D341Med (cell line): ENCODE data around the gene NRP1.
"Not testable (repeated sequence)": the region's sequence is repeated elsewhere in the genome, so short reads cannot be mapped to it uniquely, and the experiment has no call there.

Source experiments
- DNase-seq: peaks from one replicate; pipeline ENCODE4 v3.0.0; 2012; ENCODE audit warnings: low spot score

The NRP1 gene

DNA sequence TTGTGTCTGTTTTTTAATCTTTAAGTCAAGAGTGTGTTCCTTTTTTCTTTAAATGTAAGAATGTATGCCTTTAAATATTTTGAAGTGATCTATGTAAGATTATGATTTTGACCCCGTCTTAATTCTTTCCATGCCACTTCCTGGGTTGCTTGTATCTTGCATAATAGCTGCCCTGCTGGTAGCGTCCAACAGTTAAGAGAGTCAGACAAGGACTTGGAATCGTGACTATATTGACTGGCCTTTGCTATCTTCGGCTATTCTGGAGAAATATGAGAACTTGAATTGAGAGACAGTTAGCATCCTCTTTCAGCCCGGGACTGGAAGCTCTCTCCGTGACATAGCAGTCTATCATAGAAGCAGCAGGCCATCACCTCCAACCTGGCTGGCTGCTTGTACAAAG, 13.0 kb downstream of the NRP1 start:
- DNase-seq = no peak

GRCh38 chr10:33320288-33320687, 14.2 kb downstream of the NRP1 start:
- DNase-seq = no peak

DNA sequence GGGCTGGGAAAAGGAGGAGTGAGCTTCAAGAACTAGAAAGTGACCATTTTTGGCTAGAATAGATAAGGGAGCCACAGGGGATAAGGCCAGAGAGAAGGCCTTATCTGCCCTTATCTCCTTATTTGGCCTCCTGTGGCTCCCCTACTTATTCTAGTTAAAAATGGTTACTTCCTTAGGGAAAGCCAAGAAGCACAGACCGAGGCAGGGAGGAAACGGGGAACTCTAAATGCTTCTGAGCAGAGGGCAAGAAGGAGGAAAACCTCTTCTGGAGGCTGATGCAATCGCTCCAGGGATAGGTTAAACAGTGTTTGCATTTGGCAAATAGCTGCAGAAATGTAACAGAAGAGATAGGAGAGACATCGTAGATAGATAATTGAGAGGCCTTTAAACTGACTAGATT, 18.6 kb downstream of the NRP1 start:
- no peak for DNase-seq

DNA sequence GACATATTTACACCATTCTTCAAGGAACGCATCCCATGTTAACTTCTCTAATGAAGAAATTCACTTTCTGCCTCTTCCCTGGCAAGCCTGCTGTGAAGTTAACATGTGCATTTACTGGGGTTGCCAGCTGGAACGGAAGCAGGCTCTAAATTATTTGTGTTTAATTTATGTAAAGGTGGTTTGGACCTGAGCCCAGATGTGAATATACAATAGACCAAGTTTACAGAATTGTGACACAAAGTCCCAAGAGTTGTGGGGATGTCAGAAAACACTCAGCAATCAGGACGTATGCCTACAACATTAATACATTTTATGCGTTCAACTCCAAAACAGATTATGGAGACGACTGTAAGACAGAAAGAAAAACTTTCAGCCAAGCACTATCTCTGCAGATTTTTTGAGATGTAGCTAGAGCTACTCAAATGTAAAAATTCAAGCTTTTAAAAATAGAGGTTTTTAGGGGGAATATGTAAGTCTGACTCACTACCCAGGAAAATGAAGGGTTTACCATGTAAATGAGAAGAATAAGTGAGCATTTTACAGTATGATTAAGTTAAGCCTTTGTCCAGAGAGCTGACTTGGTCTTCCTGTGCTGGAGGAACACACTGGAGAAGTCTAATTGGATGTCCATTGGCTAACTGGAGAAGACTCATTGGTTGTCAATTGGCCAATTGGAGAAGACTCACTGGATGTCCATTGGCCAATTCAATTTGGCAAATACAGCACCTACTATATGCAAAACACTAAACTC, 19.5 kb downstream of the NRP1 start:
- no peak for DNase-seq

- no peak for DNase-seq
Observed at GRCh38 chr10:33311640-33312039, 22.8 kb downstream of the NRP1 start.

DNA sequence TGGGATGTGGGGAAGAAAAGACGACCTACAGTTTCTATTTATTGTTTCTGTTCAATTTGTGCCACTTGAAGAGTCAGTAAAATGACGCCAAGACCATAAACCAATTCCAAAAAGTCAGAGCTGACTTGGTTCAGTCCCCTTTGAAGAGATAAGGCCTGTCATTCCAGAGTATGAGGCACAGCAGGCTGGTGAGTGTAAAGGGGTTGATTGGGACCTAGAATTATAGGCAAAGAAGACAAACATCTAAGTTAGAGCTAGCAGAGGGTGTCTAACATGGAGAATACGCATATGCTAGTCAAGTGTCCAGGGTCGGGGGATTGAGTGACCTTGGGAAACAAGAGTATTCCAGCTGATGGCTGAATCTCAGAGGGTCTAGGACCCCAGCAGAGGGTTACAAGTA, 23.6 kb downstream of the NRP1 start:
- DNase-seq = no peak

DNA sequence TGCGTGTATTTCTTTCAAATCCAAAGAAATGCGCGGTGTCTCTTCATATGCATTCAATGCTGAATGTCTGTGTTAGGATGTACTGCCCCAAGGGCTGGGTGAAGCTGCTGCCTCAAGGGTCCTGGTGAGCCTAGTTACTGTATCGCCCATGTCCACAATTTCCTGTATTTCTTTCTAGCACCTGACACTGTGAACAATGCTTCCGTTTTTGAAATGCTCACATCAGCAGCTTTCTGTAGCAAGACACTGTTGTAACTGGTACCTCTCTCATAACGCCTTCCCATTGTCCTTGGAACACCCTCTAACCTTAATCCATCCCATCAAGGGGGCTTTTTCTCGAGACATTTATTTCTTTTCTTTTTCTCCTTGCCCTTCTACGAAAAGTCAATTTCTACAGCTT, 25.1 kb downstream of the NRP1 start:
- DNase-seq = no peak

DNA sequence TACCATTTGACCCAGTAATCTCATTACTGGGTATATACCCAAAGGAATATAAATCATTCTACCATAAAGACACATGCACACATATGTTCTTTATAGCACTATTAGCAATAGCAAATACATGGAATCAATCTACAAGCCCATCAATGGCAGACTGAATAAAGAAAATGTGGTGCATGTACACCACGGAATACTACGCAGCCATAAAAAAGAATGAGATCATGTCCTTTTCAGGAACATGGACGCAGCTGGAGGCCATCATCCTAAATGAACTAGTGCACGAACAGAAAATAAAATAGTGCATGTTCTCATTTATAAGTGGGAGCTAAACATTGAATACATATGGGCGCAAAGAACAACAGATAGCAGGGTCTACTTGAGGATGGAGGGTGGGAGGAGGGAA, 26.6 kb downstream of the NRP1 start:
- no peak for DNase-seq

DNA sequence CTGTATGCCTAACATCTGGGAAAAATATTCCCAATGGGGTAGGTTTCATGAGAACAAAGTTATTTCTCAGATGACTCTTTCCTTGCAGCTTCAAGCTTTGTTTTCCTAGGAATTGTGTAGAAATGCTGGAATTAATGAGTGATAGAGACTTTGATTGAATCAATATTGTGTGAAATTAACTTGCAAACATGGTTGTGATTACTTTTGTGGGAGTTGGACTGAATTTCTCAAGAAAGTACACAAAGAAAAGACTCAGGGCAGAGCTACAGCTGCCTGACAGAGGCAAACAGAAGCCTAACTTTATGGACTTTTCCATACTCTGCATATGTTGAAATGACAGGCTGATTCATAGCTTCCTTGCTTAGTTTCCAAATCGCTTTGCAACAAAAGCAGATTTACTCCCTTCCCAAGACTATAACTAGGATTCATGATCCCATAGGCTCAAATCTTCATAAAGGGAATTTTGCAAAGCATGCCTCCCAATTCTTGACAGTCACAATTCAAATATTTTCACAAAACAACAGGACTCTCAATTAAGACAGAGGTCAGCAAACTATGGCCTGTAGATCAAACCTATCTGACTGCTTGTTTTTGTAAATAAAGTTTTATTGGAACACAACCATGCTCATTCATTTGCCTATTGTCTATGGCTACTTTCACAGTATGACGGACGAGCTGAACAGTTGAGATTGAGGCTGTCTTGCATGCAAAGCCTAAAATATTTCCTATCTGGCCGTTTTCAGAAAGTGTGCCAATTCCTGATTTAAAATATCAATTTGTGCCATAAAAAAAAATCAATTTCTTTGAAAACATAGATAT, 27.6 kb downstream of the NRP1 start:
- no peak for DNase-seq

DNA sequence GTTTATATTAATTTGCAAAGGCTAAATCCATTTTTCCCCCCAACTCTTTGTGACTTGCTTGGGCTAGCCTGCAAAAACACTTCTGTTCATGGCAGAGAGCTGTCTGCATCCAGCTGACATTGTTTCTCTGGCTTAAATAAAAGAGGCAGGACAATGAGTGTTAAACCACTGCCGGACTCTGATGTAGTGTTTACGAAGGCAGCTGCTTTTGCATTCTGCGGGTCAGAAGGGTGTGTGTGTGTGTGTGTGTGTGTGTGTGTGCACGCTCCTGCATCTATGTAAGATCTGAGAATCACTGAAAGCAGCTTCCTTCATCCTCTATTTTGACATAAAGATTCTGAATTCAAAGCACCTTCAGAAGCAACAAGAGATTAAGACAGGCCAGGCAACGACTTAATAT, 28.3 kb downstream of the NRP1 start:
- no peak for DNase-seq

- DNase-seq = no peak
Observed at GRCh38 chr10:33304423-33305225, 29.8 kb downstream of the NRP1 start.

- no peak for DNase-seq
Observed at GRCh38 chr10:33303988-33304387, 30.5 kb downstream of the NRP1 start.

DNA sequence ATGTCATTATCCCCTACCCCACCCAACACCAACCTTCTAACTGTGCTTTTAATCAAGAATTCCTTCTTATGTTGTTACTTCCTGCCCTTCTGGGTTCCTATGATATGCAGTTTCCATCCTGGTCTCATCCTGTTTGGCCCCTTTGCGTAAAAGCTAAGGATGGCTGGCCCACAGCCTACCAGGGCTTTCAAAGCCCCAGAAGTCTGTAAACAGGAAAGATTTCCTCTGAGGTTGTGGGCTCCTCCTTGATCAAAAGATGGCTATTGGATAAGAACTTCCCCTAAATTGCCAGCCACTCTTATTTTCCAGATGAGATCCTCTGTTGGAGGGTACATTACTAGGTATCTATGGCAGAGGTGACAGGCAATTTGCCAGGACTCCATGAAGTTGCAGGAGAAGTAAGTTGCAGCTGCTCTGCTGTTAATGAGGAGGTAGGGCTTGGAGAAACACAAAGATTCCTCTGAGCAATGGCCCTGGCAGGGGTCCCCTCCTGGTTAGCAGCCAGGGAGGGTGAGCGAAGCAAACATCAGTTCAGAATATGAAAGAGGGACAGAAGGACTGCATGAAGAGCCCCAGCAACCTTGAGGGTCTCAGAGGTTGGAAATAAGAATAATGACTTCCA, 32.1 kb downstream of the NRP1 start:
- no peak for DNase-seq

- no peak for DNase-seq
Observed at GRCh38 chr10:33301097-33301789, 33.2 kb downstream of the NRP1 start.

- not testable (repeated sequence) for DNase-seq
Observed at GRCh38 chr10:33300544-33300943, 33.9 kb downstream of the NRP1 start.

- DNase-seq = no peak
Observed at GRCh38 chr10:33298893-33299292, 35.6 kb downstream of the NRP1 start.

- DNase-seq = no peak
Observed at GRCh38 chr10:33298110-33298509, 36.4 kb downstream of the NRP1 start.

GRCh38 chr10:33295851-33296250, 38.6 kb downstream of the NRP1 start:
- DNase-seq = no peak

- no peak for DNase-seq
Observed at GRCh38 chr10:33293531-33294170, 40.8 kb downstream of the NRP1 start.

GRCh38 chr10:33293076-33293475, 41.4 kb downstream of the NRP1 start:
- no peak for DNase-seq

DNA sequence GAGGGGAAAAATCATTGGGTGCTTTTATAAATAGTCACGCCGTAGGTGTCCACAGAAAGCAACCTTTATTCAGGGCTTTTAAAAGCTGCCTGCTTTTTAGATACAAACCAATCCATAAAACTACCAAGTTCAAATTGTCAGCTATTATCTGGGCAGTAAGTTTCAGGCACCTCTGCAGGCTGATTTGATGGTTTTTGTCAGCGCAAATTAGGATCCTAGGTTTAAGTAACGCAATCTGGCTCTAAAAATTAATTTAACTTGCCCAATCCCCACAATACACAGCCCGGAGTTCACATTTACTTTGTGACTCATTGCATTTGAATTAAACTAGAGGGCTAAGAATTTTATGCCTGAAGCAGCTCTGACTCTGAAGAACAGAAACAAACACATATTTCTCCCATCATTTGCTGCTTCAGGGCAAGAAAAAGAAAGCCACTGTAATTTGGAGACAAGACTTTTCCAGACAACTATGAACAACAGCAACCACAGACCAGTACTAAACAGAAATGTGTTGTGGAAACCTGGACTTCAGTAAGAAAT, 43.3 kb downstream of the NRP1 start:
- no peak for DNase-seq
